ENCODE measurements around the gene ADGRG6. TPM values are rescaled to one million over a fixed set of nuclear protein-coding genes. Genes with fewer than 3 reads are reported as not detected.
"Not testable (repeated sequence)": the region's sequence is repeated elsewhere in the genome, so short reads cannot be mapped to it uniquely, and the experiment has no call there.

ADGRG6 gene
- polyA plus RNA-seq, 1 donor from 2014 or later, result not detected

DNA sequence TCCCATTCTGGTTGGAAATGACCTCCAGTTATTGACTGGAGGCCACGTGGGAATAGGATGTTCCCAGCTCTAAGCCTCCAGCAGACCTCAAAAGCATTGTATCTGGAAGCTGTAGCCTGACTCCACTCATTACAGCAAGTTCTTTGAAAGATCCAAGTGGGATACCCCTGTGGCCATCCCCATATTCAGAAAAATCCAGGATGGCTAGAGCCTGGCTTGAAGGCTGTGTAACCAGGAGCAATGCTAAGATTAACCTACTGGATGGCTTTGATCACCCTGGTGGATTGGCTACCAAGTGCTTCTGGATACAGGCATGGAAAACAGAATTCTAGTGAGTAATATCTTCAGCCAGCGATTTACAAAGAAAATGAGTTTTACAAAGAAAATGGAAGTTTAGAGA, 151.2 kb downstream of the ADGRG6 start:
- peaks cover under 1 to 3% (median 2%) of the 10 kb centered on the region in 3 donors for H3K9me3 Mint-ChIP-seq
- no peaks in the 10 kb centered on the region for H3K4me1 Mint-ChIP-seq
- H3K27ac Mint-ChIP-seq, result no peak overlapping the region
- H3K4me3 Mint-ChIP-seq, result no peak overlapping the region
- H3K36me3 Mint-ChIP-seq, result no peaks in the 10 kb centered on the region
- H3K27me3 Mint-ChIP-seq, result peaks cover 2% of the 10 kb centered on the region

- H3K4me3 Mint-ChIP-seq, H3K27ac Mint-ChIP-seq, H3K27me3 Mint-ChIP-seq, H3K4me1 Mint-ChIP-seq, H3K9me3 Mint-ChIP-seq, H3K36me3 Mint-ChIP-seq: not testable (repeated sequence)
Measured at GRCh38 chr6:142454196-142454595, 152.4 kb downstream of the ADGRG6 start.

- not testable (repeated sequence) for H3K27me3 Mint-ChIP-seq, H3K4me1 Mint-ChIP-seq, H3K4me3 Mint-ChIP-seq, H3K36me3 Mint-ChIP-seq, H3K27ac Mint-ChIP-seq, H3K9me3 Mint-ChIP-seq
Measured at GRCh38 chr6:142454848-142455247, 153.0 kb downstream of the ADGRG6 start.

DNA sequence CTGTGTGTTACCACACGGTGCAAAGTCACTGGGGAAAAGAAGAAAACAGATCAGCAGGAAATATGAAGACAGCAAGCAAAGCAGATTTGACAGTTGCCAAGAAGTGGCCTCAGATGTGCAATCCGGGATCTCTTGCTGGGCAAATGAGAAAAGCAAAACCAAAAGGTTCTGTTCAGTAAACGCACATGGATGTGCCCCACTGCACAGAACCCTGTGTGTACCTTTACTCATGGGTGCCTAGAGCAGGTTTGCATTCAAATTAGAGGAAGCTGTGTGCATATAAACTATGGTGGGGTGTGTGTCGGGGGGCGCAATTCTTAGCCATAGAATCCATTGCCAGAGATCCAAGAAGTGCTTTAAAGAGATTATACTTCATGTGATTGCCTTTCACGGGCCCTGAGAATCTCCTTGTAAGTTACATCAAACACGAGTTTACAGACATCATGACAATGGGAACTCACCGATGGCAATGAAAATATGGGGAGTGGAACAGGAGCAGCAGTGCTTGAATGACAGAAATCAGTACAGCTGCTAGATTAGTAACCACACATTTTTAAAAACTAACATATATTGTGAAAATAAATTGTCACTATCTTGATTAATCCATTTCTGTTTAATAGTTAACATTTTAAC, 154.3 kb downstream of the ADGRG6 start:
- Mint-ChIP-seq H3K9me3 (peaks cover 0 to 3% (median 2%) of the 10 kb centered on the region in 3 donors), H3K27me3 (peaks cover under 1% of the 10 kb centered on the region), H3K4me1 (no peaks in the 10 kb centered on the region), H3K36me3 (peaks cover under 1% of the 10 kb centered on the region), H3K4me3 (no peak overlapping the region), H3K27ac (no peak overlapping the region)

- Mint-ChIP-seq H3K27me3 (no peaks in the 10 kb centered on the region), H3K4me3 (no peak overlapping the region), H3K9me3 (peaks cover 4 to 9% (median 4%) of the 10 kb centered on the region in 3 donors), H3K4me1 (no peaks in the 10 kb centered on the region), H3K27ac (no peak overlapping the region), H3K36me3 (peaks cover 3% of the 10 kb centered on the region)
Measured at GRCh38 chr6:142457638-142458406, 156.0 kb downstream of the ADGRG6 start.

DNA sequence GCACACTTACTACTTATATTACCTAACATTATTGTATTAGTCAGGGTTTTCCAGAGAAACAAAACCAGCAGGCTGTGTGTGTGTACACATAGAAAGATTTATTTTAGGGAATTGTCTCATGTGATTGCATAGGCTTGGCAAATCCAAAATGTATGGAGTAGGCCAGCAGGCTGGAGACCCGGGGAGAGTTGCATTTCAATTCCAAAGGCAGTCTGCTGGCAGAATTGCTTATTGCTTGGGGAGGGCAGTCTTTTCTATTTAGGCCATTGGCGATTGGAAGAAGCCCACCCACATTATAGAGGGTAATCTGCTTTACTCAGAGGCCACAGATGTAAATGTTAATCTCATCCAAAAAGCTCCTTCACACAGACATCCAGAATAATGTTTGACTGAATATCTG, 157.0 kb downstream of the ADGRG6 start:
- no peaks in the 10 kb centered on the region for H3K27me3 Mint-ChIP-seq
- no peaks in the 10 kb centered on the region for H3K4me1 Mint-ChIP-seq
- peaks cover 3% of the 10 kb centered on the region for H3K36me3 Mint-ChIP-seq
- no peak overlapping the region for H3K4me3 Mint-ChIP-seq
- H3K27ac Mint-ChIP-seq, result no peak overlapping the region
- H3K9me3 Mint-ChIP-seq, result peaks cover 4 to 9% (median 4%) of the 10 kb centered on the region in 3 donors

DNA sequence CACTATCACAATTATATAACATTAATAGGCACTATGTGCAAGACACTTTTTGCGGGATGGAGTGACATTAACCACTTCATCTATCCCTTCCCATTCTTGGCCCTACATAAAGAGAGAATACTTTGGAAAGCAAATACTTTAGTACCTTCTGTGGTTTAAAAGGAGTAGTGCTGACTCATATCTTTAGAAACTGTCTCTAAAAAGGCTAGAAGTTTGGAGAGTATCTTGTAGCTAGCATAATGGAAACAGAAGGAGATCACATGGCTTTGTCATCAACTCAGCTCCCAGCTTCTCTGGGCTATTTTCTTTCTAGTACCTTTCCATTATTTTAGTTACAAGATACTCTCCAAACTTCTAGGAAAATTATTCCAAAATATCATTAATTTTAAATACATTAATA, 157.5 kb downstream of the ADGRG6 start:
- H3K27me3 Mint-ChIP-seq, result no peaks in the 10 kb centered on the region
- no peak overlapping the region for H3K4me3 Mint-ChIP-seq
- H3K9me3 Mint-ChIP-seq, result peaks cover 4 to 9% (median 4%) of the 10 kb centered on the region in 3 donors
- peaks cover 3% of the 10 kb centered on the region for H3K36me3 Mint-ChIP-seq
- no peaks in the 10 kb centered on the region for H3K4me1 Mint-ChIP-seq
- H3K27ac Mint-ChIP-seq, result no peak overlapping the region

DNA sequence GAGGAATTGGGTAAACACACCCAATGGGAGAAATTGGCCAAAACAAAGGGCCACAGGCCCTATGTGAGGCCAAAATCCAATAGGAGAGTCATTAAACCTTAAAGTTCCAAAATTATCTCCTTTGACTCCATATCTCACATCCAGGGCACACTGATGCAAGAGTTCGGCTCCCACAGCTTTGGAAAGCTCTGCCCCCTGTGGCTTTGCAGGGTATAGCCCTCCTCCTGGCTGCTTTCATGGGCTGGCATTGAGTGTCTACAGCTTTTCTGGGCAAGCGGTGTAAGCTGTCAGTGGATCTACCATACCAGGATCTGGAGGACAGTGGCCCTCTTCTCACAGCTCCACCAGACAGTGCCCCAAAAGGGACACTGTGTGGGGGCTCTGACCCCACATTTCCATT, 160.5 kb downstream of the ADGRG6 start:
- Mint-ChIP-seq H3K9me3 (peaks cover 4 to 6% (median 4%) of the 10 kb centered on the region in 3 donors), H3K36me3 (peaks cover 3% of the 10 kb centered on the region), H3K27me3 (no peaks in the 10 kb centered on the region), H3K4me3 (no peak overlapping the region), H3K4me1 (no peaks in the 10 kb centered on the region), H3K27ac (no peak overlapping the region)

- H3K27me3 Mint-ChIP-seq, result no peaks in the 10 kb centered on the region
- H3K4me1 Mint-ChIP-seq, result no peaks in the 10 kb centered on the region
- H3K9me3 Mint-ChIP-seq, result peaks cover 4 to 6% (median 4%) of the 10 kb centered on the region in 3 donors
- H3K4me3 Mint-ChIP-seq, result no peak overlapping the region
- H3K36me3 Mint-ChIP-seq, result peaks cover 3% of the 10 kb centered on the region
- H3K27ac Mint-ChIP-seq, result no peak overlapping the region
Measured at GRCh38 chr6:142463988-142464387, 162.2 kb downstream of the ADGRG6 start.

- Mint-ChIP-seq H3K36me3 (no peaks in the 10 kb centered on the region), H3K9me3 (peaks cover 0 to 3% (median 0%) of the 10 kb centered on the region in 3 donors), H3K4me1 (no peaks in the 10 kb centered on the region), H3K27me3 (no peaks in the 10 kb centered on the region), H3K4me3 (no peak overlapping the region), H3K27ac (peak overlapping the region in 1 of 3 donors; percentile 4)
Measured at GRCh38 chr6:142469220-142469619, 167.4 kb downstream of the ADGRG6 start.

DNA sequence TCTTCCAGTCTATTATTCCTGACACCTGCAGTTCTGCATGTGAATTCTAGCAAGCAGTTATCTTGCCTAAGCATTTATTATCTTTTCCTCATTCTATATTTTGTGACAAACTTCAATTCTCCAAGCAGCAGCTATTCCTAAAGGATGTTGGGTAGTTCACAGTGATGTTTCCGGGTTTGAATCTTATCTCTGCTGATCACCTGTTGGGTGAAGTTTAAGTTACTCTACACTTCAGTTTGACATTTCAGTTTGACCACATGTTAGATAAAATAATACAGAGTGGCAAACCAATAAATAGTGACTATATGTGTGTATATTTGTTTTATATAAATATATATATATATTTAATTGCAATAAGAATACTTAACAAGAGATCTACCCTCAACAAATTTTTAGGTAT, 168.6 kb downstream of the ADGRG6 start:
- H3K27ac Mint-ChIP-seq, result no peak overlapping the region
- H3K9me3 Mint-ChIP-seq, result peaks cover 0 to 3% (median 0%) of the 10 kb centered on the region in 3 donors
- H3K4me1 Mint-ChIP-seq, result peaks cover 0 to 3% (median 0%) of the 10 kb centered on the region in 3 donors
- H3K36me3 Mint-ChIP-seq, result no peaks in the 10 kb centered on the region
- H3K27me3 Mint-ChIP-seq, result peaks cover 4% of the 10 kb centered on the region
- H3K4me3 Mint-ChIP-seq, result no peak overlapping the region

GRCh38 chr6:142474531-142475289, 172.9 kb downstream of the ADGRG6 start:
- Mint-ChIP-seq H3K9me3 (no peaks in the 10 kb centered on the region), H3K27ac (no peak overlapping the region), H3K36me3 (no peaks in the 10 kb centered on the region), H3K4me3 (no peak overlapping the region), H3K4me1 (peaks cover 0 to 3% (median 0%) of the 10 kb centered on the region in 3 donors), H3K27me3 (peaks cover 4% of the 10 kb centered on the region)

DNA sequence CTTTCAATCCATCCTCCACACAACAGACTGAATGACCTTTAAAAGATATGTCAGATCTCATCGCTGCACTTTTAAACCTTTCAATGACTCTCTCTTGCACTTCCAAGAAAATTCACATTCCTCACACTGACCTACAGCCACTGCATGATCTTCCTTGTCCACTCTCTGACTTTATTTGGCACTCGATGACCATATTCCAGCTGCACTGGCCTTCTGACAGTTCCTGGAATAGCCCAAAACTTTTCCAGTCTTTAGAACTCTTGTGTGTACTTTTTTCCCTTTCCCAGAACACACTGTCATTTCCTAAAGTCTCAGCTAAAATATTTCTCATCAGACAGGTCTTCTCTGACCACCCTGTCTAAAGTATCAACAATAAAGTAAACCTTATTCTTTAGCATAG, 174.6 kb downstream of the ADGRG6 start:
- Mint-ChIP-seq H3K4me1 (peaks cover 0 to 3% (median 0%) of the 10 kb centered on the region in 3 donors), H3K4me3 (no peak overlapping the region), H3K27me3 (peaks cover 6% of the 10 kb centered on the region), H3K9me3 (no peaks in the 10 kb centered on the region), H3K27ac (no peak overlapping the region), H3K36me3 (no peaks in the 10 kb centered on the region)

DNA sequence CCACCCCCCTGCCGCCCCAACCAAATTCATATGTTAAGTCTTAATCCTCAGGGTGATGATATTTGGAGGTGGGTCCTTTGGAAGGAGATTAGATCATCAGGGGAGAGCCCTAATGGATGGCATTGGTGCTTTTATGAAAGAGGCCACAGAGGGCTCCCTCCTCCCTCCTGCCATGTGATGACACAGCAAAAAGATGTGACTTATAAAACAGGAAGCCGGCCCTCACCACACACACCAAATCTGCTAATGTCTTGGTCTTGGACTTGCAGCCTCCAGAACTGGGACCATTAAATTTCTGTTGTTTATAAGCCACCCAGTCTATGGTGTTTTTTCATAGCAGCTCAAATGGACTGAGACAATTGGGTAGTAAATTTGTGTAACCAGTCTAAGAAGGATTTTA, 176.3 kb downstream of the ADGRG6 start:
- H3K4me1 Mint-ChIP-seq, result peaks cover 0 to 3% (median 0%) of the 10 kb centered on the region in 3 donors
- no peaks in the 10 kb centered on the region for H3K9me3 Mint-ChIP-seq
- H3K27ac Mint-ChIP-seq, result no peak overlapping the region
- peaks cover 8% of the 10 kb centered on the region for H3K27me3 Mint-ChIP-seq
- no peak overlapping the region for H3K4me3 Mint-ChIP-seq
- no peaks in the 10 kb centered on the region for H3K36me3 Mint-ChIP-seq

DNA sequence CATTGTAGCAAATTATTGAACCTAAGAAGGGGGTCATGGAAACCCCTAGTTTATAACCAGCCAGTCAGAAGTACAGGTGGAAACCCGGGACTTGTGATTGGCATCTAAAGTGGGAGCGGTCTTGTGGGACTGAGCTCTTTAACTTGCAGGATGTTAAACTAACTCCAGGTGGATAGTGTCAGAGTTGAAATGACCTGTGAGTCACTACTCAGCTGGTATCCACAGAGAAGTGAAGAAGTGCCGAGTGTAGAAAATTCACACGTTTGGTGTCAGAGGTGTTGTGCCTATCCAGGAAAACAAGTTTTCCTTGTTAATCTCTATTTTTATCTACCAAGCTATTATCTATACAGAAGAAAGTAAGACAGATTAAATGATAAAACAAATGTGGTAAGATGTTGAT, 179.7 kb downstream of the ADGRG6 start:
- Mint-ChIP-seq H3K4me3 (no peak overlapping the region), H3K9me3 (no peaks in the 10 kb centered on the region), H3K27ac (no peak overlapping the region), H3K27me3 (peaks cover 4% of the 10 kb centered on the region), H3K4me1 (no peaks in the 10 kb centered on the region), H3K36me3 (no peaks in the 10 kb centered on the region)
